HEK293 (cell line): ENCODE results near the gene SIGLEC6.

ENCODE experiments used
- CTCF ChIA-PET: fragments of 350-600 bp; formaldehyde crosslinking; extraction: SDS; loops from one replicate; lab custom pipeline; 2021; ENCODE audit warnings: antibody characterized with exemption; lab: Yijun Ruan, JAX
- POLR2A ChIA-PET: fragments of 300-600 bp; formaldehyde crosslinking; extraction: SDS; loops from one replicate; lab custom pipeline; 2020; ENCODE audit warnings: antibody characterized with exemption, inconsistent platforms; lab: Yijun Ruan, JAX
- H3K27ac ChIP-seq: fragments of 200-500 bp; sonication (Bioruptor generic); 2 replicates; pipeline ENCODE4 v1.5.1; 2014; ENCODE audit warnings: low read depth, low read length, control low read depth, inconsistent platforms; ENCODE audit errors: extremely low read depth
- H3K36me3 ChIP-seq, 2 experiments: fragments of 200-500 bp in 1 of 2; sonication (Bioruptor generic) in 1 of 2; 1 replicate in 1 of 2; 2 replicates in 1 of 2; pipeline ENCODE4 v1.5.1; 2014 to 2017; ENCODE audit warnings: inconsistent platforms in 2 of 2, low read length in 2 of 2; ENCODE audit not compliant: control insufficient read depth in 2 of 2, insufficient read depth in 1 of 2
- H3K4me1 ChIP-seq: fragments of 200-500 bp; sonication (Bioruptor generic); 2 replicates; pipeline ENCODE4 v1.5.1; 2014; ENCODE audit warnings: mild to moderate bottlenecking, low read length, inconsistent platforms; ENCODE audit not compliant: control insufficient read depth, insufficient read depth
- H3K4me3 ChIP-seq: 2 replicates; pipeline ENCODE4 v1.5.1; 2011; ENCODE audit warnings: low read depth, mild to moderate bottlenecking, control low read depth, low read length, moderate library complexity
- H3K9me3 ChIP-seq: fragments of 200-500 bp; sonication (Bioruptor generic); 2 replicates; pipeline ENCODE4 v1.5.1; 2014; ENCODE audit warnings: low read depth, low read length, inconsistent platforms; ENCODE audit not compliant: control insufficient read depth, insufficient read depth
- KLF8 ChIP-seq: fragments of 450-650 bp; formaldehyde crosslinking; IDR thresholded peaks from 2 replicates; pipeline ENCODE4 v1.5.1; 2016; ENCODE audit warnings: missing biosample characterization, missing genetic modification characterization
- REST ChIP-seq: fragments of 450-650 bp; formaldehyde crosslinking; IDR thresholded peaks from 2 replicates; pipeline ENCODE4 v1.5.1; 2016; ENCODE audit warnings: missing biosample characterization, missing genetic modification characterization
- SCRT2 ChIP-seq: fragments of 450-650 bp; formaldehyde crosslinking; IDR thresholded peaks from 2 replicates; pipeline ENCODE4 v1.5.1; 2016; ENCODE audit warnings: missing biosample characterization, missing genetic modification characterization
- ZBTB11 ChIP-seq: fragments of 450-650 bp; formaldehyde crosslinking; conservative IDR thresholded peaks from 2 replicates; pipeline ENCODE4 v1.5.1; 2016; ENCODE audit warnings: low read depth, missing biosample characterization, missing genetic modification characterization
- ZBTB7A ChIP-seq: fragments of 450-650 bp; formaldehyde crosslinking; IDR thresholded peaks from 2 replicates; pipeline ENCODE4 v1.5.1; 2016; ENCODE audit warnings: low read depth, missing biosample characterization, missing genetic modification characterization
- ZFP69B ChIP-seq: fragments of 450-650 bp; formaldehyde crosslinking; IDR thresholded peaks from 2 replicates; pipeline ENCODE4 v1.5.1; 2016; ENCODE audit warnings: missing biosample characterization, missing genetic modification characterization
- ZNF114 ChIP-seq: fragments of 450-650 bp; formaldehyde crosslinking; IDR thresholded peaks from 2 replicates; pipeline ENCODE4 v1.5.0; 2017; ENCODE audit warnings: missing biosample characterization, missing genetic modification characterization
- ZNF19 ChIP-seq: fragments of 450-650 bp; formaldehyde crosslinking; IDR thresholded peaks from 2 replicates; pipeline ENCODE4; 2016; ENCODE audit warnings: missing biosample characterization, missing genetic modification characterization, low read depth
- ZNF266 ChIP-seq: fragments of 450-650 bp; formaldehyde crosslinking; IDR thresholded peaks from 2 replicates; pipeline ENCODE4 v1.5.1; 2016; ENCODE audit warnings: missing biosample characterization, missing genetic modification characterization, low read depth
- ZNF274 ChIP-seq, 2 experiments: fragments of 200-500 bp in 1 of 2; fragments of 450-650 bp in 1 of 2; sonication (Bioruptor generic) in 1 of 2; formaldehyde crosslinking in 1 of 2; IDR thresholded peaks; 2 replicates each; pipeline versions ENCODE4 v1.5.1 to v1.6.1; 2014 to 2016; ENCODE audit warnings: borderline replicate concordance in 1 of 2, inconsistent platforms in 1 of 2, low read length in 1 of 2, missing biosample characterization in 1 of 2, missing genetic modification characterization in 1 of 2
- ZNF350 ChIP-seq: fragments of 450-650 bp; formaldehyde crosslinking; IDR thresholded peaks from 2 replicates; pipeline ENCODE4 v1.5.0; 2017; ENCODE audit warnings: missing biosample characterization, mild to moderate bottlenecking, missing genetic modification characterization
- ZNF354C ChIP-seq: fragments of 450-650 bp; formaldehyde crosslinking; IDR thresholded peaks from 2 replicates; pipeline ENCODE4 v1.5.1; 2016; ENCODE audit warnings: missing biosample characterization, missing genetic modification characterization, low read depth, borderline replicate concordance
- ZNF571 ChIP-seq: fragments of 450-650 bp; formaldehyde crosslinking; IDR thresholded peaks from 2 replicates; pipeline ENCODE4 v1.5.0; 2017; ENCODE audit warnings: missing biosample characterization, missing genetic modification characterization
- ZNF658 ChIP-seq: fragments of 450-650 bp; formaldehyde crosslinking; IDR thresholded peaks from 2 replicates; pipeline ENCODE4; 2016; ENCODE audit warnings: missing biosample characterization, missing genetic modification characterization
- ZNF785 ChIP-seq: fragments of 450-650 bp; formaldehyde crosslinking; IDR thresholded peaks from 2 replicates; pipeline ENCODE4 v1.5.1; 2016; ENCODE audit warnings: missing biosample characterization, missing genetic modification characterization
- ZSCAN30 ChIP-seq: fragments of 450-650 bp; IDR thresholded peaks from 2 replicates; pipeline ENCODE4 v1.5.1; 2018; ENCODE audit warnings: missing biosample characterization, mild to moderate bottlenecking, missing genetic modification characterization, moderate library complexity

Gene SIGLEC6

GRCh38 chr19:51488491-51488890 lies 43.0 kb downstream of the SIGLEC6 start:
- Histone ChIP-seq H3K4me1 (no peaks in the 10 kb centered on the region), H3K9me3 (no peaks in the 10 kb centered on the region), H3K4me3 (no peak overlapping the region), H3K27ac (no peak overlapping the region), H3K36me3 (no peaks in the 10 kb centered on the region)
- ChIA-PET POLR2A (no interaction called here), CTCF (interaction anchor here (1.0 to 3.5 kb wide), 2 partner anchors 15 to 27 kb away, joined by 3 to 11 read pairs; no protein-coding TSS in a partner anchor)
- TF ChIP-seq KLF8 (tag by site-specific recombination) (no peak), ZSCAN30 (tag by site-specific recombination) (no peak), ZFP69B (no peak), ZNF785 (tag by site-specific recombination) (no peak), ZNF114 (no peak), ZBTB11 (tag by site-specific recombination) (no peak), ZNF274 (IDR thresholded peaks at IDR 0.05; ENCODE audit: low read length) (no peak), ZNF274 (tag by site-specific recombination; IDR thresholded peaks at IDR 0.05; ENCODE audit: borderline replicate concordance) (no peak), ZNF19 (tag by site-specific recombination) (no peak), ZNF354C (tag by site-specific recombination) (no peak), ZNF571 (no peak), ZNF266 (no peak)

GRCh38 chr19:51485960-51486660 lies 45.4 kb downstream of the SIGLEC6 start:
- no peak overlapping the region for H3K27ac ChIP-seq
- H3K36me3 ChIP-seq = no peaks in the 10 kb centered on the region
- H3K4me1 ChIP-seq = no peaks in the 10 kb centered on the region
- no peaks in the 10 kb centered on the region for H3K9me3 ChIP-seq
- POLR2A ChIA-PET = no interaction called here
- TF ChIP-seq ZNF658 (peak; percentile 72; the same call in 1 of the 2 replicates), ZNF350 (tag by site-specific recombination) (no peak)
- H3K4me3 ChIP-seq = no peak overlapping the region
- CTCF ChIA-PET = interaction anchor here (0.7 to 3.5 kb wide), 5 partner anchors 29 to 292 kb away, joined by 3 to 11 read pairs (median 4); no protein-coding TSS in a partner anchor

GRCh38 chr19:51480590-51480989 lies 50.9 kb downstream of the SIGLEC6 start:
- peak; percentile 95 for TF ChIP-seq REST (tag by site-specific recombination)
- 0 out of 2 replicates have a peak, but pooled peaks have one; percentile 46 for TF ChIP-seq SCRT2
- no peak for TF ChIP-seq ZBTB7A (tag by site-specific recombination)
- TF ChIP-seq, all 188 proteins: peak for 2
- Histone ChIP-seq H3K4me3 (no peak overlapping the region), H3K4me1 (no peaks in the 10 kb centered on the region), H3K27ac (no peak overlapping the region), H3K36me3 (no peaks in the 10 kb centered on the region), H3K9me3 (no peaks in the 10 kb centered on the region)
- ChIA-PET CTCF (interaction anchor here (0.7 to 1.2 kb wide), 3 partner anchors 8 to 181 kb away, joined by 3 to 5 read pairs (median 3); no protein-coding TSS in a partner anchor), POLR2A (no interaction called here)
